LNCaP clone FGC (cell line): ENCODE measurements around the gene ZGPAT.

Experiments
- DNase-seq: peaks from one replicate; pipeline ENCODE4 v3.0.0-alpha.2; 2011; ENCODE audit warnings: low read depth
- H3K4me3 ChIP-seq: 2 replicates; pipeline ENCODE4 v1.5.1; 2011; ENCODE audit warnings: mild to moderate bottlenecking, low read depth, low read length, control low read depth
- CTCF ChIP-seq: IDR thresholded peaks from 2 replicates; pipeline ENCODE4 v1.5.1; 2012; ENCODE audit warnings: mild to moderate bottlenecking; ENCODE audit not compliant: control insufficient read depth, insufficient read depth; ENCODE audit errors: extremely low read depth

Gene ZGPAT

GRCh38 chr20:63702751-63703470, 4.9 kb upstream of the ZGPAT start:
- no peak for TF ChIP-seq CTCF
- DNase-seq: no peak
- H3K4me3 ChIP-seq: no peak overlapping the region

GRCh38 chr20:63703471-63703975, 4.3 kb upstream of the ZGPAT start:
- TF ChIP-seq CTCF: no peak
- no peak overlapping the region for H3K4me3 ChIP-seq

GRCh38 chr20:63703976-63704748, 3.7 kb upstream of the ZGPAT start:
- no peak overlapping the region for H3K4me3 ChIP-seq
- TF ChIP-seq CTCF: no peak
- no peak for DNase-seq

More at GRCh38 chr20:63703471-63703975, 4.3 kb upstream of the ZGPAT start:
- DNase-seq: no peak

- no peak overlapping the region for H3K4me3 ChIP-seq
- DNase-seq: no peak
- TF ChIP-seq CTCF: no peak
Measured at GRCh38 chr20:63704749-63705117, 3.1 kb upstream of the ZGPAT start.

GRCh38 chr20:63705232-63706026, 2.4 kb upstream of the ZGPAT start:
- H3K4me3 ChIP-seq: no peak overlapping the region
- no peak for DNase-seq

More at GRCh38 chr20:63705232-63706026, 2.4 kb upstream of the ZGPAT start:
- no peak for TF ChIP-seq CTCF
